NCI-H1048 (cell line): ENCODE measurements around the gene FRMD4B.

Experiments
- DNase-seq: peaks from one replicate; lab custom pipeline; 2025; lab: John Stamatoyannopoulos, UW

FRMD4B gene

GRCh38 chr3:69405067-69405466, 19.2 kb upstream of the FRMD4B start:
- DNase-seq: no peak

- no peak for DNase-seq
Measured at GRCh38 chr3:69403454-69403853, 17.6 kb upstream of the FRMD4B start.

- DNase-seq: no peak
Measured at GRCh38 chr3:69400683-69401082, 14.8 kb upstream of the FRMD4B start.

GRCh38 chr3:69392850-69393249, 7.0 kb upstream of the FRMD4B start:
- DNase-seq: no peak

- DNase-seq: no peak
Measured at GRCh38 chr3:69392415-69392814, 6.5 kb upstream of the FRMD4B start.

- no peak for DNase-seq
Measured at GRCh38 chr3:69391554-69391953, 5.7 kb upstream of the FRMD4B start.

- no peak for DNase-seq
Measured at GRCh38 chr3:69390771-69391170, 4.9 kb upstream of the FRMD4B start.

- DNase-seq: no peak
Measured at GRCh38 chr3:69389520-69390248, 3.8 kb upstream of the FRMD4B start.

GRCh38 chr3:69388241-69388640, 2.4 kb upstream of the FRMD4B start:
- DNase-seq: no peak

- no peak for DNase-seq
Measured at GRCh38 chr3:69386556-69387385, 883 bp upstream of the FRMD4B start.

GRCh38 chr3:69385123-69385722, 665 bp downstream of the FRMD4B start:
- no peak for DNase-seq

GRCh38 chr3:69384326-69384725, 1.6 kb downstream of the FRMD4B start:
- no peak for DNase-seq

- no peak for DNase-seq
Measured at GRCh38 chr3:69379661-69380060, 6.2 kb downstream of the FRMD4B start.

- no peak for DNase-seq
Measured at GRCh38 chr3:69378112-69378802, 7.6 kb downstream of the FRMD4B start.

- DNase-seq: no peak
Measured at GRCh38 chr3:69377262-69377661, 8.6 kb downstream of the FRMD4B start.

- no peak for DNase-seq
Measured at GRCh38 chr3:69376731-69377130, 9.2 kb downstream of the FRMD4B start.

- no peak for DNase-seq
Measured at GRCh38 chr3:69371816-69372215, 14.1 kb downstream of the FRMD4B start.

GRCh38 chr3:69370901-69371301, 15.0 kb downstream of the FRMD4B start:
- DNase-seq: no peak

- DNase-seq: no peak
Measured at GRCh38 chr3:69370156-69370883, 15.6 kb downstream of the FRMD4B start.

GRCh38 chr3:69368129-69368741, 17.7 kb downstream of the FRMD4B start:
- DNase-seq: no peak

GRCh38 chr3:69367586-69367985, 18.3 kb downstream of the FRMD4B start:
- DNase-seq: no peak
